Activated naive CD8-positive, alpha-beta T cell treated with anti-CD3 and anti-CD28 coated beads for 36 hours (primary cell): Measurements from ENCODE around the gene SLC12A9. TPM values are rescaled to one million over a fixed set of nuclear protein-coding genes. Genes with fewer than 3 reads are reported as not detected.
"Not testable (repeated sequence)": the region's sequence is repeated elsewhere in the genome, so short reads cannot be mapped to it uniquely, and the experiment has no call there.

ENCODE experiments used
- DNase-seq: peaks from one replicate; pipeline ENCODE4 v3.0.0; 2021
- H3K27ac Mint-ChIP-seq: one replicate; pipeline ENCODE4 v1.8.0; 2022; ENCODE audit warnings: mild to moderate bottlenecking, moderate library complexity, mixed read lengths
- H3K27me3 Mint-ChIP-seq: one replicate; pipeline ENCODE4 v1.8.0; 2022; ENCODE audit warnings: mild to moderate bottlenecking, mixed read lengths
- H3K36me3 Mint-ChIP-seq: one replicate; pipeline ENCODE4 v1.8.0; 2021; ENCODE audit warnings: mild to moderate bottlenecking, mixed read lengths
- H3K4me1 Mint-ChIP-seq: one replicate; pipeline ENCODE4 v1.8.0; 2021; ENCODE audit warnings: mixed read lengths
- H3K4me3 Mint-ChIP-seq: one replicate; pipeline ENCODE4 v1.8.0; 2022; ENCODE audit warnings: mild to moderate bottlenecking, moderate library complexity, mixed read lengths
- H3K9me3 Mint-ChIP-seq: one replicate; pipeline ENCODE4 v1.8.0; 2022; ENCODE audit warnings: mixed read lengths
- total RNA-seq, 2 experiments: library from RNA; stranded (reverse); gene quantifications; one replicate each; pipeline ENCODE4 v1.2.3, GENCODE V29; 2021

Gene SLC12A9
- 10 to 100 TPM; 13.4 to 14.6 TPM for total RNA-seq

- no peaks in the 10 kb centered on the region for H3K36me3 Mint-ChIP-seq
- H3K27ac Mint-ChIP-seq: peak within 1 kb of the TSS; percentile 90
- no peaks in the 10 kb centered on the region for H3K9me3 Mint-ChIP-seq
- peak; percentile 92 for DNase-seq
- H3K27me3 Mint-ChIP-seq: no peaks in the 10 kb centered on the region
- H3K4me1 Mint-ChIP-seq: peaks cover 12% of the 10 kb centered on the region
- peak within 1 kb of the TSS; percentile 95 for H3K4me3 Mint-ChIP-seq
Measured at GRCh38 chr7:100852048-100852872, at the start of gene SLC12A9. Gene SLC12A9 (plus strand): TSS chr7:100852713. CDS start chr7:100854198, 1,485 bp downstream.

GRCh38 chr7:100802951-100803350 lies 49.6 kb upstream of the SLC12A9 start:
- H3K4me3 Mint-ChIP-seq: no peak overlapping the region
- peaks cover 5% of the 10 kb centered on the region for H3K4me1 Mint-ChIP-seq
- no peak overlapping the region for H3K27ac Mint-ChIP-seq
- peaks cover 11% of the 10 kb centered on the region for H3K27me3 Mint-ChIP-seq
- no peak for DNase-seq
- no peaks in the 10 kb centered on the region for H3K36me3 Mint-ChIP-seq
- no peaks in the 10 kb centered on the region for H3K9me3 Mint-ChIP-seq

GRCh38 chr7:100803398-100804161 lies 48.9 kb upstream of the SLC12A9 start:
- Mint-ChIP-seq H3K36me3 (no peaks in the 10 kb centered on the region), H3K9me3 (no peaks in the 10 kb centered on the region), H3K4me1 (peaks cover 5% of the 10 kb centered on the region), H3K27me3 (peaks cover 11% of the 10 kb centered on the region), H3K27ac (no peak overlapping the region), H3K4me3 (no peak overlapping the region)
- DNase-seq: peak; percentile 23

- no peak for DNase-seq
- peaks cover 2% of the 10 kb centered on the region for H3K4me1 Mint-ChIP-seq
- H3K27me3 Mint-ChIP-seq: peaks cover 3% of the 10 kb centered on the region
- H3K9me3 Mint-ChIP-seq: no peaks in the 10 kb centered on the region
- no peak overlapping the region for H3K27ac Mint-ChIP-seq
- no peak overlapping the region for H3K4me3 Mint-ChIP-seq
- no peaks in the 10 kb centered on the region for H3K36me3 Mint-ChIP-seq
Measured at GRCh38 chr7:100804681-100805431, 47.7 kb upstream of the SLC12A9 start.

- Mint-ChIP-seq H3K4me3 (no peak overlapping the region), H3K4me1 (peaks cover 2% of the 10 kb centered on the region), H3K27me3 (no peaks in the 10 kb centered on the region), H3K36me3 (no peaks in the 10 kb centered on the region), H3K9me3 (no peaks in the 10 kb centered on the region), H3K27ac (no peak overlapping the region)
- no peak for DNase-seq
Measured at GRCh38 chr7:100806276-100806675, 46.2 kb upstream of the SLC12A9 start.

- not testable (repeated sequence) for H3K27ac Mint-ChIP-seq, H3K4me1 Mint-ChIP-seq, H3K4me3 Mint-ChIP-seq, H3K36me3 Mint-ChIP-seq, H3K9me3 Mint-ChIP-seq, DNase-seq, H3K27me3 Mint-ChIP-seq
Measured at GRCh38 chr7:100806883-100807282, 45.6 kb upstream of the SLC12A9 start.

- DNase-seq: no peak
- Mint-ChIP-seq H3K4me1 (peaks cover 2% of the 10 kb centered on the region), H3K36me3 (no peaks in the 10 kb centered on the region), H3K9me3 (no peaks in the 10 kb centered on the region), H3K27me3 (no peaks in the 10 kb centered on the region), H3K4me3 (no peak overlapping the region), H3K27ac (no peak overlapping the region)
Measured at GRCh38 chr7:100808354-100808875, 44.1 kb upstream of the SLC12A9 start.

- DNase-seq: no peak
- Mint-ChIP-seq H3K9me3 (no peaks in the 10 kb centered on the region), H3K27ac (no peak overlapping the region), H3K27me3 (no peaks in the 10 kb centered on the region), H3K36me3 (no peaks in the 10 kb centered on the region), H3K4me1 (no peaks in the 10 kb centered on the region), H3K4me3 (no peak overlapping the region)
Measured at GRCh38 chr7:100811480-100811879, 41.0 kb upstream of the SLC12A9 start.

GRCh38 chr7:100812729-100813128 lies 39.8 kb upstream of the SLC12A9 start:
- H3K9me3 Mint-ChIP-seq: no peaks in the 10 kb centered on the region
- DNase-seq: no peak
- H3K27me3 Mint-ChIP-seq: no peaks in the 10 kb centered on the region
- no peak overlapping the region for H3K27ac Mint-ChIP-seq
- no peaks in the 10 kb centered on the region for H3K36me3 Mint-ChIP-seq
- H3K4me3 Mint-ChIP-seq: no peak overlapping the region
- no peaks in the 10 kb centered on the region for H3K4me1 Mint-ChIP-seq

GRCh38 chr7:100816515-100816914 lies 36.0 kb upstream of the SLC12A9 start:
- H3K36me3 Mint-ChIP-seq, DNase-seq, H3K27me3 Mint-ChIP-seq, H3K4me1 Mint-ChIP-seq, H3K4me3 Mint-ChIP-seq, H3K27ac Mint-ChIP-seq, H3K9me3 Mint-ChIP-seq: not testable (repeated sequence)

GRCh38 chr7:100817097-100817496 lies 35.4 kb upstream of the SLC12A9 start:
- Mint-ChIP-seq H3K36me3 (no peaks in the 10 kb centered on the region), H3K27ac (no peak overlapping the region), H3K27me3 (no peaks in the 10 kb centered on the region), H3K4me3 (no peak overlapping the region), H3K9me3 (no peaks in the 10 kb centered on the region), H3K4me1 (no peaks in the 10 kb centered on the region)
- no peak for DNase-seq

- no peak for DNase-seq
- no peak overlapping the region for H3K4me3 Mint-ChIP-seq
- no peaks in the 10 kb centered on the region for H3K36me3 Mint-ChIP-seq
- H3K4me1 Mint-ChIP-seq: no peaks in the 10 kb centered on the region
- H3K27ac Mint-ChIP-seq: no peak overlapping the region
- no peaks in the 10 kb centered on the region for H3K9me3 Mint-ChIP-seq
- no peaks in the 10 kb centered on the region for H3K27me3 Mint-ChIP-seq
Measured at GRCh38 chr7:100818366-100818765, 34.1 kb upstream of the SLC12A9 start.

GRCh38 chr7:100818825-100819224 lies 33.7 kb upstream of the SLC12A9 start:
- H3K27ac Mint-ChIP-seq: no peak overlapping the region
- no peak for DNase-seq
- no peaks in the 10 kb centered on the region for H3K36me3 Mint-ChIP-seq
- H3K4me3 Mint-ChIP-seq: no peak overlapping the region
- H3K27me3 Mint-ChIP-seq: no peaks in the 10 kb centered on the region
- no peaks in the 10 kb centered on the region for H3K4me1 Mint-ChIP-seq
- H3K9me3 Mint-ChIP-seq: no peaks in the 10 kb centered on the region

- no peak for DNase-seq
- Mint-ChIP-seq H3K27ac (no peak overlapping the region), H3K36me3 (no peaks in the 10 kb centered on the region), H3K9me3 (no peaks in the 10 kb centered on the region), H3K4me1 (no peaks in the 10 kb centered on the region), H3K4me3 (no peak overlapping the region), H3K27me3 (peaks cover 1% of the 10 kb centered on the region)
Measured at GRCh38 chr7:100819586-100819985, 32.9 kb upstream of the SLC12A9 start.
